Stimulated activated memory B cell treated with anti-CD40 and anti-IgM and Interleukin-4, amounts not matched to agents 10 μg/mL and 1 μg/mL and 100 μg/mL, for 72 hours (primary cell): ENCODE measurements around the gene PLD4.
"Not testable (repeated sequence)": the region's sequence is repeated elsewhere in the genome, so short reads cannot be mapped to it uniquely, and the experiment has no call there.

Source experiments
- ATAC-seq: fragments of 150-1000 bp; cut with Tn5 transposase; 2 replicates; pipeline ENCODE4 v1.10.0; 2021
- H3K27ac Mint-ChIP-seq: one replicate; pipeline ENCODE4 v1.8.0; 2022; ENCODE audit warnings: mild to moderate bottlenecking, mixed read lengths
- H3K27me3 Mint-ChIP-seq: one replicate; pipeline ENCODE4 v1.8.0; 2022; ENCODE audit warnings: mixed read lengths
- H3K36me3 Mint-ChIP-seq: one replicate; pipeline ENCODE4 v1.8.0; 2022; ENCODE audit warnings: mixed read lengths
- H3K4me1 Mint-ChIP-seq: one replicate; pipeline ENCODE4 v1.8.0; 2022; ENCODE audit warnings: mixed read lengths
- H3K4me3 Mint-ChIP-seq: one replicate; pipeline ENCODE4 v1.8.0; 2022; ENCODE audit warnings: mild to moderate bottlenecking, moderate library complexity, mixed read lengths
- H3K9me3 Mint-ChIP-seq: one replicate; pipeline ENCODE4 v1.8.0; 2022; ENCODE audit warnings: mixed read lengths

Gene PLD4

DNA sequence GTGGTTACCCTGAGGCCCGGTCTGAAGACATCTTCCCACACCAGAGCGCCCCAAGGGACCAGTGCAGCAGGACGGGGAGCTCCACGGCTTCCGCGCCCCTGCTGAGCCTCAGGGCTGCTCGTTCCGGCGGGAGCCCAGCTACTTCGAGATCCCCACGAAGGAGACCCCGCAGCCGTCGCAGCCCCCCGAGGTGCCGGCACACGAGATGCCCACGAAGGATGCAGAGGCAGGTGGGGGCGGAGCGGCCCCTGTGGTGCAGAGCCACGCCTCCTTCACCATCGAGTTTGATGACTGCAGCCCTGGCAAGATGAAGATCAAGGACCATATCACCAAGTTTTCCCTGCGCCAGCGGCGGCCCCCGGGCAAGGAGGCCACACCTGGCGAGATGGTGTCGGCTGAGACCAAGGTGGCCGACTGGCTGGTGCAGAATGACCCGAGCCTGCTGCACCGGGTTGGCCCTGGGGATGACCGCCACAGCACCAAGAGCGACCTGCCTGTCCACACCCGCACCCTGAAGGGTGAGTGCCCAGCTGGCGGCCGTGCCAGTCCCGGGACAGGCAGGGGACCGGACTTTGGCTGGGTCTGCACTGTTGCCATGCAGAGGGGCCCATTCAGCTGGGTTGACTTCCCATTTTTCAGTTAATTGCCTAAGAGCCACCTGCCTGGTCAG, 41.6 kb upstream of the PLD4 start:
- Mint-ChIP-seq H3K36me3 (no peaks in the 10 kb centered on the region), H3K9me3 (no peaks in the 10 kb centered on the region), H3K27me3 (peaks cover 59% of the 10 kb centered on the region), H3K27ac (no peak overlapping the region), H3K4me1 (peaks cover 6% of the 10 kb centered on the region), H3K4me3 (no peak overlapping the region)
- no peak for ATAC-seq

DNA sequence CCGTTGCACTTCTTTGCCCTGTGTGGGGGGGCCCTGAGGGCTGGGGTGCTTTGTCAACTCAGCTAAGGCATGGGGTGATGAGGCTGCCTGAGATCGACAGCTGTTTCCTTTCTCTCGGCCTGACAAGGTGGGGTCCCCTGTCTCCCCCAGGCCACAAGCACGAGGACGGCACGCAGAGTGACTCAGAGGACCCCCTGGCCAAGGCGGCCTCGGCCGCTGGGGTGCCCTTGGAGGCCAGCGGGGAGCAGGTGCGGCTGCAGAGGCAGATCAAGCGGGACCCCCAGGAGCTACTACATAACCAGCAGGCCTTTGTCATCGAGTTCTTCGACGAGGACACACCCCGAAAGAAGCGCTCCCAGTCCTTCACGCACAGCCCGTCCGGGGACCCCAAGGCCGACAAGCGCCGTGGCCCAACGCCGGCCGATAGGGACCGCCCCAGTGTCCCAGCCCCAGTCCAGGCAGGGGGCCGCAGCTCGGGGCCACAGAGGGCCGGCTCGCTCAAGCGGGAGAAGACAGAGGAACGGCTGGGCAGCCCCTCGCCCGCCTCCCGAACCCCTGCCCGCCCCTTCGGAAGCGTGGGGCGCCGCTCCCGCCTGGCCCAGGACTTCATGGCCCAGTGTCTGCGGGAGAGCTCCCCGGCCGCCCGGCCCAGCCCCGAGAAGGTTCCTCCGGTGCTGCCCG, 40.9 kb upstream of the PLD4 start:
- H3K27ac Mint-ChIP-seq: no peak overlapping the region
- H3K27me3 Mint-ChIP-seq: peaks cover 59% of the 10 kb centered on the region
- no peaks in the 10 kb centered on the region for H3K36me3 Mint-ChIP-seq
- peaks cover 6% of the 10 kb centered on the region for H3K4me1 Mint-ChIP-seq
- H3K9me3 Mint-ChIP-seq: no peaks in the 10 kb centered on the region
- H3K4me3 Mint-ChIP-seq: no peak overlapping the region
- ATAC-seq: no peak

DNA sequence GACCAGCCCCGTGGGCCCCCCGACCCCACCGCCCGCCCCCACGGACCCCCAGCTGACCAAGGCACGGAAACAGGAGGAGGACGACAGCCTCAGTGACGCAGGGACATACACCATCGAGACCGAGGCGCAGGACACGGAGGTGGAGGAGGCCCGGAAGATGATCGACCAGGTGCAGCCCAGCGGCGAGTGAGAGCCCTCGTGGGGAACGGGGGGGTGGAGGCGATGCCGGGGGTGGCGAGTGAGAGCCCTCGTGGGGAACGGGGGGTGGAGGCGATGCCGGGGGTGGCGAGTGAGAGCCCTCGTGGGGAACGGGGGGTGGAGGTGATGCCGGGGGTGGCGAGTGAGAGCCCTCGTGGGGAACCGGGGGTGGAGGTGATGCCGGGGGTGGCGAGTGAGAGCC, 40.3 kb upstream of the PLD4 start:
- not testable (repeated sequence) for H3K4me3 Mint-ChIP-seq

DNA sequence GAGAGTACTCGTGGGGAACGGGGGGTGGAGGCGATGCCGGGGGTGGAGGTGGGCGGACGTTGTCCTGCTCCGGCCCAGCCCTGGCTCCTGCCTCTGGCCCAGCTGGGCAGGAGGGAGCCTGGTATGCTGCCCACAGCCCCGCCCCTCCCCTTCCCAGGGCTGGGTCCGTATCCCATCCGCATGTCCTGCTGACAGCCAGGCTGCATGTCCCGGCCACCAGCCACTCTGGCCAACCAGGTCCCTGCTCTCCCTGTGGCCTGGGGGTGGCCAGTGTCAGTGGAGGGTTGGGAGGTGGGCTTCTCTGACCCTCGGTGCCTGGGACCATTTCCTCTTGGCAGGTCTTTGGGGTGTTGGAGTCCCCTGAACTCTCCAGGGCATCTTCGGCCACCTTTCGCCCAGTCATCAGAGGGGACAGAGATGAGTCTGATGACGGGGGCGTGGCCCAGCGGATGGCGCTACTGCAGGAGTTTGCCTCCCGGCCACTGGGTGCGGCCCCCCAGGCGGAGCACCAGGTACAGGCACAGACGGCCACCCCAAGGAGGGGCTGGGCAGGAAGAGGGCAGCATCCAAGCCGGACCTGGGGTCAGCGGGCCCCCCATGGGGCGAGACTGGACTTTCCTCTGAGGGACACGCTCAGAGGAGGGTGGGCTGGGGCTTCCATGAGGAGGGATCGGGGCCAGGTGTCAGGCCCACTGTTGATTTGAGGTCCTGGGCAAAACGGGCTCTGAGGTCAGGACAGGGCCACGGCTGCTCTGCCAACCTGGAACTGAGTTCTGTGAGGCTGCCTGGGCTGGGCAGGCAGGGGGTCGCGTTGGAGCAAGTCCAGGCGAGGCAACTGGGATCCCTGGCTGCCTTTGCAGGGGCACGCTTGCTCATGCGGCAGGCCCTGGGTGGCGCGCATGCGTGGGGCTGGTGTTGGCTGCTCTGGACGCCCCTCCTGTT, 39.4 kb upstream of the PLD4 start:
- H3K27me3 Mint-ChIP-seq: peaks cover 61% of the 10 kb centered on the region
- peaks cover 6% of the 10 kb centered on the region for H3K4me1 Mint-ChIP-seq
- no peaks in the 10 kb centered on the region for H3K36me3 Mint-ChIP-seq
- peaks cover 6% of the 10 kb centered on the region for H3K9me3 Mint-ChIP-seq
- no peak for ATAC-seq
- no peak overlapping the region for H3K4me3 Mint-ChIP-seq
- H3K27ac Mint-ChIP-seq: no peak overlapping the region

More for the DNA sequence above, 40.3 kb upstream of the PLD4 start:
- H3K27ac Mint-ChIP-seq, ATAC-seq, H3K9me3 Mint-ChIP-seq, H3K36me3 Mint-ChIP-seq, H3K4me1 Mint-ChIP-seq: not testable (repeated sequence)
- H3K27me3 Mint-ChIP-seq: peaks cover 58% of the 10 kb centered on the region

DNA sequence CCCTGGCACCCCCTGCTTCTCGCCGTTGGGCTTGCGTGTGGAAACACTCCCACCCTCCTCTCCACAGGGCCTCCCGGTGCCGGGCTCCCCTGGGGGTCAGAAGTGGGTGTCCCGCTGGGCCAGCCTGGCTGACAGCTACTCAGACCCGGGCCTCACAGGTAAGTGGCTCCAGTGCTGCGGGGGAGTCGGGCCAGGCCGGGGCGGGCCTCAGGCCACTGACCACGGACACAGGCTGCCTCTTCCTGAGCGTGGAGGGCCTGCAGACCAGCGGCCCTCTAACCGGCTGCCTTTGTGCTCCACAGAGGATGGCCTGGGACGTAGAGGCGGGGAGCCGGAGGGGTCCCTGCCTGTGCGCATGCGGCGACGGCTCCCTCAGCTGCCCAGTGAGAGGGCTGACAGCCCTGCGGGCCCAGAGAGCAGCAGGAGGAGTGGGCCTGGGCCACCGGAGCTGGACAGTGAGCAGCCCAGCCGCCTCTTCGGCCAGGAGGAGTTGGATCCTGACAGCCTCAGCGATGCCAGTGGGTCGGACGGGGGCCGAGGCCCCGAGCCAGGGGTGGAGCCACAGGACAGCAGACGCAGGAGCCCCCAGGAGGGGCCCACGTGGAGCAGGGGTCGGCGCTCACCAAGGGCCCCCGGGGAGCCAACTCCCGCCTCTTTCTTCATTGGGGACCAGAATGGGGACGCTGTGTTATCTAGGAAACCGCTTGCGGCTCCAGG, 38.5 kb upstream of the PLD4 start:
- H3K4me1 Mint-ChIP-seq: peaks cover 6% of the 10 kb centered on the region
- no peak for ATAC-seq

DNA sequence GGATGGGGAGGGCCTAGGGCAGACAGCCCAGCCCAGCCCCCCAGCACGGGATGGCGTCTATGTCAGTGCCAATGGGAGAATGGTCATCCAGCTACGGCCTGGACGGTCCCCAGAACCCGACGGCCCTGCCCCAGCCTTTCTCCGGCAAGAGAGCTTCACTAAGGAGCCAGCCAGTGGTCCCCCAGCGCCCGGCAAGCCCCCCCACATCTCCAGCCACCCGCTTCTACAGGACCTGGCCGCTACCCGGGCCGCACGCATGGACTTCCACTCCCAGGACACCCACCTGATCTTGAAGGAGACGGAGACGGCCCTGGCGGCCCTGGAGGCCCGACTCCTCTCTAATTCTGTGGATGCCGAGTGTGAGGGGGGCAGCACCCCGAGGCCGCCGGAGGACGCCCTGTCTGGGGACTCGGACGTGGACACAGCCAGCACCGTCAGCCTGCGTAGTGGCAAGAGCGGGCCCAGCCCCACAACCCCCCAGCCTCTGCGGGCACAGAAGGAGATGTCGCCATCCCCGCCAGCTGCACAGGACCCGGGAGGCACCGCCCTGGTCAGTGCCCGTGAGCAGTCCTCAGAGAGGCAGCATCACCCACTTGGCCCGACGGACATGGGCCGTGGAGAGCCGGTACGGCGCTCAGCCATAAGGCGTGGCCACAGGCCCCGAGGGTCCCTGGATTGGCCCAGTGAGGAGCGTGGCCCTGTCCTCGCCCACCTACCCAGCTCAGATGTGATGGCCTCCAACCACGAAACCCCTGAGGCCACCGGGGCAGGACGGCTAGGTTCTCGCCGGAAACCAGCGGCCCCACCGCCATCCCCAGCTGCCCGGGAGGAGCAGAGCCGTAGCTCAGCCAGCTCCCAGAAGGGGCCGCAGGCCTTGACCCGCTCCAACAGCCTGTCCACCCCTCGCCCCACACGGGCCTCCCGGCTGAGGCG, 37.7 kb upstream of the PLD4 start:
- Mint-ChIP-seq H3K27me3 (peaks cover 57% of the 10 kb centered on the region), H3K4me3 (no peak overlapping the region), H3K27ac (no peak overlapping the region), H3K36me3 (no peaks in the 10 kb centered on the region), H3K9me3 (peaks cover 10% of the 10 kb centered on the region), H3K4me1 (no peaks in the 10 kb centered on the region)
- ATAC-seq: no peak

More for the DNA sequence above, 38.5 kb upstream of the PLD4 start:
- Mint-ChIP-seq H3K27ac (no peak overlapping the region), H3K27me3 (peaks cover 58% of the 10 kb centered on the region), H3K36me3 (no peaks in the 10 kb centered on the region), H3K4me3 (no peak overlapping the region), H3K9me3 (peaks cover 10% of the 10 kb centered on the region)

DNA sequence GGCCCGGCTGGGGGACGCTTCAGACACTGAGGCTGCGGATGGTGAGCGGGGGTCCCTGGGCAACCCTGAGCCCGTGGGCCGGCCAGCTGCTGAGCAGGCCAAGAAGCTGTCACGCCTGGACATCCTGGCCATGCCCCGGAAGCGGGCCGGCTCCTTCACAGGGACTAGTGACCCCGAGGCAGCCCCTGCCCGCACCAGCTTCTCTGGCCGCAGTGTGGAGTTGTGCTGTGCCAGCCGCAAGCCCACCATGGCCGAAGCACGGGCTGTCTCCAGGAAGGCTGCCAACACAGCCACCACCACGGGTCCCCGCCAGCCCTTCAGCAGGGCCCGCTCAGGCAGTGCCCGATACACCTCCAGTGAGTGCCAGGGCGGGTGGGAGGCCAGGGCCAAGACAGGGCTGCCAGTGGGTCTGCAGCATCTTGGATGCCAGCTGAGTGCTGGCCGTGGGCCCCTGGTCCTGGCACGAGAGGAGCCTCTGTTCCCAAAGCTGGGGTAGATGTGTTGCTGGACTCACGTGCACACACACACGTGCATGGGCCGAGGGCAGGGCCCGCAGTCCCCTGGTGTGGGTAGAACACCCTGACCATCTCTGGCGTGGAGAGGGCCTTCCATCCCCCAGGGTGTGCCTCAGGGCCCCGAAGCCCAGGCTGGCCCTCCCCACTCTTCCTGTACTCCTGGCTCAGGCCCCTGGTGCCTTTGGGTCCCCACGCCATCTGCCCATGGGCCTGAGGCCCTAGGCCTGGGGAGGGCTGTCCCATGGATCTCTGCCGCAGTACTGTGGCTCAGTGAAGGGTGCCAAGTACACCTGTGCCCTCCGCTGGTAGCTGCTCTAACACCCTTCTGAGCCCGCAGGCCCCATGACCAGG, 36.8 kb upstream of the PLD4 start:
- Mint-ChIP-seq H3K27me3 (peaks cover 48% of the 10 kb centered on the region), H3K4me1 (no peaks in the 10 kb centered on the region), H3K36me3 (no peaks in the 10 kb centered on the region), H3K27ac (no peak overlapping the region), H3K9me3 (peaks cover 10% of the 10 kb centered on the region), H3K4me3 (no peak overlapping the region)
- peak; percentile 2 for ATAC-seq

DNA sequence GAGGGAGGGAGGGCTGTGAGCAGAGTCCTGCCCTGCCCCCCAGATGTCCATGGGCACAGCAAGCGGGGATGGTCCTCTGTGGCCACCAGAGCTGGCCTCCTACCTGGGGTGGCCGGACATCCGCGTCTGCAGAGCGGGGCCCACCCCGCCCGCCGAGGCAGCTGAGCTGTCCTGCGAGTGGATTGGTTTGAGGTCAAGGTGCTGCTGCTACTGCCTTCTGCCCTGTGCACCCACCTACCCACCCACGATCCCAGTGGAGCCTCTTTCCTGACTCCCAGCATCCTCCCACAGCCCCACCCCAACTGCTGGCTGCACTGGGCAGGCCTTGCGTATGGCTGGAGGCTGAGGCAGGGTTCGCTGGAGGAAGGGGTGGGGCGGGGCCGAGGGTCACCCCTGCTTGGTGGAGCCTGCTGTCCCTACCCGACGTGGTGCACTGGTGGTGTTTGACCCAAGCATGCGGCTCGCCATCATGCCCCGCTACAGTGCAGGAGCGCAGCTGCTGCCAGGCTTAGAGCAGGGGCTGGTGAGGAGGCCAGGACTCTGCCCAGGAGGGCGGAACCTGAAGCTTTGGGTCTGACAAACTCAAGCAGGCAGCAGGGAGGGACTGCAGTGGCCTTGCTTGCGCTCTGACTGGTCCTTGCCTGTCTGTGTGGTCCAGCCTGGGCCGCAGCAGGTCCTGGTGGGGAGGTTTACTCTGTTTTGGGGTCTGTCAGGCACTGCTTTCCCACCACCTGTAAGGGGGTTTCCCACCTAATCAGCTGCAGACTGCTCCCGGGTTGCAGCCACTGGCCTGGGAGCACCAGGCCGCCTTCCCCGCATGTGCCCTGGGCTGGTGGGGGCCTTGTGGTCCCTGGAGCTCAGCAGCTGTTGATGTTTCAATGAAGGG, 35.9 kb upstream of the PLD4 start:
- Mint-ChIP-seq H3K27ac (no peak overlapping the region), H3K9me3 (peaks cover 10% of the 10 kb centered on the region), H3K36me3 (no peaks in the 10 kb centered on the region), H3K27me3 (peaks cover 46% of the 10 kb centered on the region), H3K4me1 (no peaks in the 10 kb centered on the region), H3K4me3 (no peak overlapping the region)
- ATAC-seq: no peak

DNA sequence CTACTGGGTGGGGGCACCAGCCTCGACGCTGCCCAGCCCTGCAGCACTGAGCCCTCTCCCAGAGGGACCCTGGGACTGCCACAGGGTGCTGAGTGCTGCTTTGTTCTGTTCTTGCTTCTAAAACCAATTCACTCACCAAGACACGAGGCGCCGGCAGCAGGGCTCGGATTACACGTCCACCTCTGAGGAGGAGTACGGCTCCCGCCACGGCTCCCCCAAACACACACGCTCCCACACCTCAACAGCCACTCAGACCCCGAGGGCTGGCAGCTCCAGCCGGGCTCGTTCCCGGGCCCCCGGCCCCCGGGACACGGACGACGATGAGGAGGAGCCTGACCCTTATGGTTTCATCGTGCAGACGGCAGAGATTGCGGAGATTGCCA, 35.3 kb upstream of the PLD4 start:
- Mint-ChIP-seq H3K27me3 (peaks cover 47% of the 10 kb centered on the region), H3K4me3 (no peak overlapping the region), H3K27ac (no peak overlapping the region), H3K4me1 (no peaks in the 10 kb centered on the region), H3K9me3 (peaks cover 10% of the 10 kb centered on the region), H3K36me3 (no peaks in the 10 kb centered on the region)
- ATAC-seq: no peak

DNA sequence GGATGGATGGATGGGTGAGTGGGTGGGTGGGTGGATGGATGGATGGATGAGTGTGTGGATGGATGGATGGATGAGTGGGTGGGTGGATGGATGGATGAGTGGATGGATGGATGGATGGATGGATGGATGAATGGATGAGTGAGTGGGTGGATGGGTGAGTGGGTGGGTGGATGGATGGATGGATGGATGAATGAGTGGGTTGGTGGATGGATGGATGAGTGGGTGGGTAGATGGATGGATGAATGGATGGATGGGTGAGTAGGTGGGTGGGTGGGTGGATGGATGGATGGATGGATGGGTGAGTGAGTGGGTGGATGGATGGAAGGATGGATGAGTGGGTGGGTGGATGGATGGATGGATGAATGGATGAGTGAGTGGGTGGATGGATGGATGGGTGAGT, 34.4 kb upstream of the PLD4 start:
- H3K27me3 Mint-ChIP-seq: peaks cover 52% of the 10 kb centered on the region
- H3K4me1 Mint-ChIP-seq, H3K4me3 Mint-ChIP-seq, H3K36me3 Mint-ChIP-seq, ATAC-seq, H3K9me3 Mint-ChIP-seq, H3K27ac Mint-ChIP-seq: not testable (repeated sequence)

DNA sequence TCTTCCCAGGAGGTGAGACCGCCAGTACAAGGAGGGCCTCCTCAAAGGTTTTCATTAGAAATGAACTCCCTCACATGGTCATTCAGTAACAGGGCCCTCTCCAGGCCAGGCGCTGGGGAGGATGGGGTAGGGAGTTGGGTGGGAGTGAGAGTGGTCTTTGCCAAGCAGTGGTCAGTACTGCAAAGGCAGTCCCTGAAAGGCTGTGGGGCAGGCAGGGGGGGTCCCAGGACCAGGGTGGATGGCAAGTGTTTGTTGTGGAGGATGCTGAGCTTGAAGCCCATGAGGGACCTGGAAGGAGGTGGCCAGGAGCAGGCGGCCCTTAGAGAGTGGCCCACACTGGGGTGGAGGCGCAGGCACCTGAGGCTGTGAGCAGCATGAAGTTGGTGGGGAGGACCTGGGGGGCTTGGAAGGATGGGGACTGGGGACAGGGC, 33.5 kb upstream of the PLD4 start:
- no peak for ATAC-seq
- no peak overlapping the region for H3K4me3 Mint-ChIP-seq
- H3K9me3 Mint-ChIP-seq: peaks cover 10% of the 10 kb centered on the region
- H3K27me3 Mint-ChIP-seq: peaks cover 46% of the 10 kb centered on the region
- H3K36me3 Mint-ChIP-seq: no peaks in the 10 kb centered on the region
- no peak overlapping the region for H3K27ac Mint-ChIP-seq
- no peaks in the 10 kb centered on the region for H3K4me1 Mint-ChIP-seq

DNA sequence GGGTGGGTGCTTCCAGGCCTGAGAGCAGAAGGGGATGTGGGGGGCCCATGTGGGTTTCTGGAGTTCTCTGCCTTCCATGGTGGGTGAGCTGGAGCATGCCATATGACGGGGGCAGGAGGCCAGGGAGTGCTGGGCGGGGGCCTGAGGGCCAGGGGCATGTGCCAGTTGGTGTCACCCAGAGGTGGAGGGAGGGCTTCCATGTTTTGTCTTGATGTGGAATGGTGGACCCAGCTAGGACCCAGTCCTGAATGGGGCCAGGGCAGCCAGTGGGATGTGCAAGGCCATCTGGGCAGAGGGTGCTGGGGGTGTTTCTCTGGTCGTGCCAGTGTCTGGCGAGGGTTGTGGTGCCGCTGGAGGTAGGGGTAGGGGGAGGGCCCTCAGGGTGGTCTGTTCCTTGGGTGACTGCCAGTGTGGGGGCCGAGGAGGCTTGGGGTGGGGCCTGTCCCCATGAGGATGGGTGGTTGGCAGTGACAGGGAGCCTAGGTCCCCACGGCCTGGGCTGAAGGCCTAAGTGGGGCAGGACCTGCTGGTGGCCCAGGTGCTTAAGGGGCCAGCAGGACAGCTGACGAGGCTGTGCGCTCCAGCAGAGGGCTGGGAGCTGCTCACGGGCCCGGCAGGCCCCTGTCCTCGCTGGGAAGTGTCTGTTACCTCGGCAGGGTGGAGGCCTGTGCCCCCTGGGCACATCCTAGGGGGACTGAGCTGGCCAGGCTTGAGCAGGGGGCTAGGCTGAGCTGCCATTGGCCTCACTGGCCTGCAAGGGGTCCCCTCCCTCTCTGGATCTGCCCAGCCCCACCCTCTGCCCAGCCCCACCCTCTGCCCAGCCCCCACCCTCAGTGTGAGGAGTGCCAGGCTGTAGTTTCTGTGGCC, 32.8 kb upstream of the PLD4 start:
- Mint-ChIP-seq H3K36me3 (no peaks in the 10 kb centered on the region), H3K9me3 (peaks cover 10% of the 10 kb centered on the region), H3K4me3 (no peak overlapping the region), H3K27me3 (peaks cover 38% of the 10 kb centered on the region), H3K4me1 (peaks cover 7% of the 10 kb centered on the region), H3K27ac (no peak overlapping the region)
- no peak for ATAC-seq
